GM12801 (cell line): ENCODE measurements around the gene DEDD2.

ENCODE experiments used
- CTCF ChIP-seq: IDR thresholded peaks from one replicate; pipeline ENCODE4 v1.5.1; 2011; ENCODE audit warnings: control low read depth; ENCODE audit not compliant: insufficient read length; ENCODE audit errors: extremely low read depth

DEDD2 gene

GRCh38 chr19:42196011-42197001 is 21.2 kb downstream of the DEDD2 start:
- TF ChIP-seq CTCF, result no peak

GRCh38 chr19:42193706-42194105 is 23.8 kb downstream of the DEDD2 start:
- TF ChIP-seq CTCF, result no peak

- no peak for TF ChIP-seq CTCF
Measured at GRCh38 chr19:42193294-42193693, 24.2 kb downstream of the DEDD2 start.

- no peak for TF ChIP-seq CTCF
Measured at GRCh38 chr19:42191855-42192254, 25.6 kb downstream of the DEDD2 start.

- TF ChIP-seq CTCF, result no peak
Measured at GRCh38 chr19:42191330-42191729, 26.1 kb downstream of the DEDD2 start.

GRCh38 chr19:42189133-42189532 is 28.3 kb downstream of the DEDD2 start:
- no peak for TF ChIP-seq CTCF

- no peak for TF ChIP-seq CTCF
Measured at GRCh38 chr19:42188665-42189064, 28.8 kb downstream of the DEDD2 start.
